Stimulated activated CD4-positive, alpha-beta T cell treated with anti-CD3 and anti-CD28 coated beads, Interleukin-4, amount 100 ng/mL, for 1 hour (primary cell): ENCODE measurements around the gene KCNG2.

Source experiments
- DNase-seq: peaks from one replicate; pipeline ENCODE4 v3.0.0-alpha.2; 2020

The KCNG2 gene

GRCh38 chr18:79800371-79801180 is 2.8 kb downstream of the KCNG2 start:
- DNase-seq = no peak

- DNase-seq = no peak
Observed at GRCh38 chr18:79801217-79801616, 3.5 kb downstream of the KCNG2 start.

GRCh38 chr18:79801641-79802040 is 3.9 kb downstream of the KCNG2 start:
- DNase-seq = no peak

- no peak for DNase-seq
Observed at GRCh38 chr18:79802298-79802697, 4.6 kb downstream of the KCNG2 start.

- no peak for DNase-seq
Observed at GRCh38 chr18:79803611-79804051, 5.9 kb downstream of the KCNG2 start.

- no peak for DNase-seq
Observed at GRCh38 chr18:79804130-79804787, 6.5 kb downstream of the KCNG2 start.

GRCh38 chr18:79805211-79805887 is 7.6 kb downstream of the KCNG2 start:
- no peak for DNase-seq

- DNase-seq = no peak
Observed at GRCh38 chr18:79805926-79806487, 8.3 kb downstream of the KCNG2 start.

GRCh38 chr18:79806976-79807841 is 9.5 kb downstream of the KCNG2 start:
- no peak for DNase-seq

- no peak for DNase-seq
Observed at GRCh38 chr18:79809482-79810192, 11.9 kb downstream of the KCNG2 start.

- no peak for DNase-seq
Observed at GRCh38 chr18:79812052-79812451, 14.3 kb downstream of the KCNG2 start.

GRCh38 chr18:79814373-79814772 is 16.6 kb downstream of the KCNG2 start:
- no peak for DNase-seq

- no peak for DNase-seq
Observed at GRCh38 chr18:79815657-79816056, 17.9 kb downstream of the KCNG2 start.

- DNase-seq = no peak
Observed at GRCh38 chr18:79816092-79816491, 18.4 kb downstream of the KCNG2 start.

GRCh38 chr18:79816981-79817606 is 19.4 kb downstream of the KCNG2 start:
- DNase-seq = no peak

GRCh38 chr18:79817607-79817998 is 19.9 kb downstream of the KCNG2 start:
- no peak for DNase-seq

GRCh38 chr18:79818036-79818435 is 20.3 kb downstream of the KCNG2 start:
- no peak for DNase-seq

GRCh38 chr18:79818631-79819030 is 20.9 kb downstream of the KCNG2 start:
- DNase-seq = no peak

- no peak for DNase-seq
Observed at GRCh38 chr18:79819064-79819967, 21.6 kb downstream of the KCNG2 start.

- no peak for DNase-seq
Observed at GRCh38 chr18:79819968-79820351, 22.2 kb downstream of the KCNG2 start.
